ENCODE results near the gene DIAPH2. TPM values are rescaled to one million over a fixed set of nuclear protein-coding genes. Genes with fewer than 3 reads are reported as not detected.

The DIAPH2 gene
- total RNA-seq, 1 experiment from 2014 or later = 15.9 TPM

GRCh38 chrX:97587171-97587570 is 902.5 kb downstream of the DIAPH2 start:
- H3K27me3 Mint-ChIP-seq (ENCODE audit: low read depth) = no peaks in the 10 kb centered on the region
- H3K4me3 Mint-ChIP-seq = no peak overlapping the region
- H3K4me1 Mint-ChIP-seq = no peaks in the 10 kb centered on the region
- no peaks in the 10 kb centered on the region; the same call in 1 of the 2 replicates for H3K9me3 Mint-ChIP-seq
- ChIA-PET CTCF (no interaction called here), POLR2A (no interaction called here)
- H3K27ac Mint-ChIP-seq = no peak overlapping the region
- peaks cover 6% of the 10 kb centered on the region; the same call in 1 of the 2 replicates for H3K36me3 Mint-ChIP-seq
- DNase-seq (ENCODE audit: low spot score) (no peak), ATAC-seq (no peak)
- TF ChIP-seq KAT7 (CRISPR knock-in tag; IDR thresholded peaks at IDR 0.05; ENCODE audit: borderline replicate concordance) (no peak), USF2 (CRISPR knock-in tag; IDR thresholded peaks at IDR 0.05) (no peak), JUN (CRISPR knock-in tag; IDR thresholded peaks at IDR 0.05) (no peak), ZNF232 (CRISPR knock-in tag; IDR thresholded peaks at IDR 0.05) (no peak), RORB (CRISPR knock-in tag; IDR thresholded peaks at IDR 0.05) (no peak), ZNF396 (CRISPR knock-in tag; IDR thresholded peaks at IDR 0.05; ENCODE audit: borderline replicate concordance) (no peak), ZNF138 (CRISPR knock-in tag; conservative IDR thresholded peaks at IDR 0.05) (no peak)
- TF ChIP-seq, protein P1, sequence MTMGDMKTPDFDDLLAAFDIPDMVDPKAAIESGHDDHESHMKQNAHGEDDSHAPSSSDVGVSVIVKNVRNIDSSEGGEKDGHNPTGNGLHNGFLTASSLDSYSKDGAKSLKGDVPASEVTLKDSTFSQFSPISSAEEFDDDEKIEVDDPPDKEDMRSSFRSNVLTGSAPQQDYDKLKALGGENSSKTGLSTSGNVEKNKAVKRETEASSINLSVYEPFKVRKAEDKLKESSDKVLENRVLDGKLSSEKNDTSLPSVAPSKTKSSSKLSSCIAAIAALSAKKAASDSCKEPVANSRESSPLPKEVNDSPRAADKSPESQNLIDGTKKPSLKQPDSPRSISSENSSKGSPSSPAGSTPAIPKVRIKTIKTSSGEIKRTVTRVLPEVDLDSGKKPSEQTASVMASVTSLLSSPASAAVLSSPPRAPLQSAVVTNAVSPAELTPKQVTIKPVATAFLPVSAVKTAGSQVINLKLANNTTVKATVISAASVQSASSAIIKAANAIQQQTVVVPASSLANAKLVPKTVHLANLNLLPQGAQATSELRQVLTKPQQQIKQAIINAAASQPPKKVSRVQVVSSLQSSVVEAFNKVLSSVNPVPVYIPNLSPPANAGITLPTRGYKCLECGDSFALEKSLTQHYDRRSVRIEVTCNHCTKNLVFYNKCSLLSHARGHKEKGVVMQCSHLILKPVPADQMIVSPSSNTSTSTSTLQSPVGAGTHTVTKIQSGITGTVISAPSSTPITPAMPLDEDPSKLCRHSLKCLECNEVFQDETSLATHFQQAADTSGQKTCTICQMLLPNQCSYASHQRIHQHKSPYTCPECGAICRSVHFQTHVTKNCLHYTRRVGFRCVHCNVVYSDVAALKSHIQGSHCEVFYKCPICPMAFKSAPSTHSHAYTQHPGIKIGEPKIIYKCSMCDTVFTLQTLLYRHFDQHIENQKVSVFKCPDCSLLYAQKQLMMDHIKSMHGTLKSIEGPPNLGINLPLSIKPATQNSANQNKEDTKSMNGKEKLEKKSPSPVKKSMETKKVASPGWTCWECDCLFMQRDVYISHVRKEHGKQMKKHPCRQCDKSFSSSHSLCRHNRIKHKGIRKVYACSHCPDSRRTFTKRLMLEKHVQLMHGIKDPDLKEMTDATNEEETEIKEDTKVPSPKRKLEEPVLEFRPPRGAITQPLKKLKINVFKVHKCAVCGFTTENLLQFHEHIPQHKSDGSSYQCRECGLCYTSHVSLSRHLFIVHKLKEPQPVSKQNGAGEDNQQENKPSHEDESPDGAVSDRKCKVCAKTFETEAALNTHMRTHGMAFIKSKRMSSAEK (CRISPR knock-in tag; IDR thresholded peaks at IDR 0.05; ENCODE audit: borderline replicate concordance) = no peak
- TF ChIP-seq, protein P2, sequence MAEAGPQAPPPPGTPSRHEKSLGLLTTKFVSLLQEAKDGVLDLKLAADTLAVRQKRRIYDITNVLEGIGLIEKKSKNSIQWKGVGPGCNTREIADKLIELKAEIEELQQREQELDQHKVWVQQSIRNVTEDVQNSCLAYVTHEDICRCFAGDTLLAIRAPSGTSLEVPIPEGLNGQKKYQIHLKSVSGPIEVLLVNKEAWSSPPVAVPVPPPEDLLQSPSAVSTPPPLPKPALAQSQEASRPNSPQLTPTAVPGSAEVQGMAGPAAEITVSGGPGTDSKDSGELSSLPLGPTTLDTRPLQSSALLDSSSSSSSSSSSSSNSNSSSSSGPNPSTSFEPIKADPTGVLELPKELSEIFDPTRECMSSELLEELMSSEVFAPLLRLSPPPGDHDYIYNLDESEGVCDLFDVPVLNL (CRISPR knock-in tag; IDR thresholded peaks at IDR 0.05; ENCODE audit: borderline replicate concordance, low read depth) = no peak

DNA sequence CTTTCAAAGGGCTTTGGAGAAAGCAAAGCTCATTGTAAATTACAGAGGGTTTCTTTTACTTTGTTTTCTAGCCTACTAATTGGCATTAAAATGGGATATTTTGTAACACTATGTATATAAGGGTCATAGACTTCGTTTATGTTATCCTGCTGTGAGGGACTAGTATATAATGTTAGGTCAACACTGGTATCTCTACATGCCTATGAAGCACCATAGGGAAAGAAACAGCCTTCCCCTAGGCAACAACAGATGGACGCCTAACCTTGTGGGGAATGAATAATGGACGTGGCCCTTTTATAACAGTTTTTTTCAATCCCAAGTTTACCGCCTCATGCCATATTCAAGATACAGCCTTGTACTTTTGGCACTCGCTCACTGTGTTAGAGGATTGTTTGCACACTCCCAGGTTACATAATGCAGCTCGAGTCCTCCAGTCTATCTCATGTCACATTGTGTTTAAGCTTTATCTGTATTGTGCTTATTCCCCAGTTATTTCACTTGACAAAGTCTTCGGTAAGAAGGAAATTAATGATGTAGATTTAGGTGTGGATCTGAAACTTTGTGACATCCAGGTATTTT is 910.1 kb downstream of the DIAPH2 start:
- Mint-ChIP-seq H3K27ac (no peak overlapping the region), H3K4me3 (no peak overlapping the region), H3K27me3 (ENCODE audit: low read depth) (peaks cover 11% of the 10 kb centered on the region), H3K9me3 (no peaks in the 10 kb centered on the region; the same call in 1 of the 2 replicates), H3K4me1 (peaks cover 35% of the 10 kb centered on the region), H3K36me3 (no peaks in the 10 kb centered on the region)
- ATAC-seq (no peak), DNase-seq (ENCODE audit: low spot score) (no peak)
- CTCF ChIA-PET = interaction anchor here (0.6 kb wide), 1 partner anchor 89 kb away, joined by 4 read pairs; no protein-coding TSS in a partner anchor
- no peak for TF ChIP-seq ZNF317 (CRISPR knock-in tag; IDR thresholded peaks at IDR 0.05; ENCODE audit: borderline replicate concordance, low read depth)
- no peak for TF ChIP-seq ZNF138 (CRISPR knock-in tag; conservative IDR thresholded peaks at IDR 0.05)
- TF ChIP-seq FOXP1 (CRISPR knock-in tag; IDR thresholded peaks at IDR 0.05; ENCODE audit: borderline replicate concordance) = no peak
- no peak for TF ChIP-seq JAZF1 (CRISPR knock-in tag; IDR thresholded peaks at IDR 0.05)
- TF ChIP-seq NFYB (CRISPR knock-in tag; conservative IDR thresholded peaks at IDR 0.05; ENCODE audit: low read depth) = no peak
- TF ChIP-seq ZNF281 (CRISPR knock-in tag; IDR thresholded peaks at IDR 0.05) = no peak
- POLR2A ChIA-PET = no interaction called here
